Testis (tissue), 2 donors: Measurements from ENCODE around the gene SKIC2.

Source experiments
- CTCF ChIP-seq, 3 experiments: fragments of 450-650 bp in 2 of 3; fragments of 200-600 bp in 1 of 3; sonication (generic) in 1 of 3; IDR thresholded peaks; one replicate each; pipeline ENCODE4 v1.5.1; 2016 to 2019; ENCODE audit warnings: antibody characterized with exemption in 3 of 3, mild to moderate bottlenecking in 2 of 3, moderate library complexity in 1 of 3
- POLR2A ChIP-seq: fragments of 450-650 bp; IDR thresholded peaks from one replicate; pipeline ENCODE4 v1.6.1; 2017; ENCODE audit warnings: antibody characterized with exemption, mild to moderate bottlenecking, moderate library complexity

DNA sequence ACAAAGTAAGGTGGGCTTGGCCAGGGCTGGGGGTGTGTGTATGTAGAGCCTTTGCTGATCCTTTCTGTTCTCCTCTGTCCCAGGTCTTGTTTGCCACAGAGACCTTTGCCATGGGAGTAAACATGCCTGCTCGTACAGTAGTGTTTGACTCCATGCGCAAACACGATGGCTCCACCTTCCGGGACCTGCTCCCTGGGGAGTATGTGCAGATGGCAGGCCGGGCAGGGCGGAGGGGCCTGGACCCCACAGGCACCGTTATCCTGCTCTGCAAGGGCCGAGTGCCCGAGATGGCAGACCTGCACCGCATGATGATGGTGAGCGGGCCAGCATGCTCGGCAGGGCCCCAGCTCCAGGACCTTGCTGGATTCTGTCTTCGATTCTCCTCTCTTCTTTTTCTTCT, 6.7 kb downstream of the SKIC2 start:
- TF ChIP-seq POLR2A (no peak), CTCF (IDR thresholded peaks at IDR 0.05) (no peak)
